Measurements from ENCODE around the gene PPP1R7.

The PPP1R7 gene

DNA sequence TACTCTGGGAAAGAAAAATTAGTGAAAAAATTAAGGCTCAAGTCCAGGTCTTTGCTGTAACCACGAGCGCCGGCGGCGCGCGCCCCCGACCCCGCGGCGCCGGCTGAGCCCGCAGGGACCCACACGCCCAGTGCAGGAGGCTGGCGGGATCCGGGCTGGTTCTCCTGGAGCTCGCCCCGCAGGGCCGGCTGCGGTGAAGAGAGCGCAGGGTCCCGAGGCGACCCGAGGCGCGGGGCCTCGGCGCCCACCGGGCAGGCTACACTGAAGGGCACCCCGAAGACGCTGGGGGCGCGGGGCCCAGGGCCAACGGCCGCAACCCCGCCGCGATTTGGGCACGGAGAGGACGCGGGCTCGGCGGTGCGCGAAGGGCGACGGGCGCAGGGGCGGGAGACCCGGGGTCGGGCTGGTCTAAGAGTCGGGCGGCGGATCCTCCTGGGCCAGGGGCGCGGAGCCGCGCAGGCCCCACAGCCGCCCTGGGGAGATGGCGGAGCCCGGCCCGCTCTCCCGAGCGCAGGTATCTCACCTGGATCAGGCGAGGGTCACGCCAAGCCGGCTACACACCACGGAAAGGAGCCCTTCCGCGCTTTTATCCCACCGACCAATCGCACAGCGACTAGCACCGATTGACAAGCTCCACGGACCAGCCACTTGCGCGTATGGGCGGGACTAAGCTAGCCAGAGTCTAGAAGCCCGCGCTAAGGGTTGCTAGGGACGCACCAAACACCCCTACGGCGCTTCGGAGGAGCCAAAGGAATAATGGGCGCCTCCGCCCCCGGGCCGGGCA lies 1.2 kb upstream of the PPP1R7 start, which contains the start of gene PASK:
Gene PASK (minus strand): TSS at position 582 of the 784 bp plus-strand sequence. CDS start 6,440 bp downstream, outside the sequence.
- Histone ChIP-seq H3K4me1 (ENCODE audit: control insufficient read depth in 5 of 5, insufficient read depth in 5 of 5, low read length in 5 of 5) (peaks cover 8 to 30% (median 25%) of the 10 kb centered on the region in 5 donors), H3K9ac (ENCODE audit: low read length in 5 of 5) (peak within 1 kb of the TSS in 4 of 5 donors; percentile 78 to 88 (median 80)), H3K9me3 (ENCODE audit: control insufficient read depth in 5 of 5, low read length in 5 of 5) (no peaks in the 10 kb centered on the region), H3K4me3 (ENCODE audit: low read depth in 1 of 5, low read length in 5 of 5) (peak within 1 kb of the TSS; percentile 75 to 95 (median 88)), H3K27ac (ENCODE audit: low read depth, low read length) (peak within 1 kb of the TSS; percentile 73), H3K27me3 (ENCODE audit: control insufficient read depth in 5 of 5, insufficient read depth in 4 of 5, low read length in 5 of 5) (peaks cover 0 to 2% (median 0%) of the 10 kb centered on the region in 5 donors), H3K36me3 (ENCODE audit: control insufficient read depth in 5 of 5, insufficient read depth in 5 of 5, low read length in 5 of 5) (peaks cover 0 to 8% (median 4%) of the 10 kb centered on the region in 5 donors)

DNA sequence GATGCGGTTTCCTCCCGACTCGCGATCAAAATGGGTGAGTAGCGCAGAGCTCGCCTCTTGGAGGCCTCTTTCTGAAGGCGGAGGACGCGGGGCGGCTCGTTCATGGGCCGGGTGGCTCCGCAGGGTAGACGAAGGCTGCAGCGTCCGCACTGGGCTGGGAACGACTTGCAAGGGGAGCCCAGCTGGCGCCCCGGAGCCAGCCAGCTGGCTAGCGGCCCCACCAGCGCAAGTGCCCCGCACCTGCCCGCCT lies 667 bp upstream of the PPP1R7 start:
- H3K27ac ChIP-seq (ENCODE audit: low read depth, low read length), result peak overlapping the region; percentile 73
- H3K4me3 ChIP-seq (ENCODE audit: low read depth in 1 of 5, low read length in 5 of 5), result peak overlapping the region; percentile 75 to 95 (median 88)
- H3K27me3 ChIP-seq (ENCODE audit: control insufficient read depth in 5 of 5, insufficient read depth in 4 of 5, low read length in 5 of 5), result peaks cover 0 to 2% (median 0%) of the 10 kb centered on the region in 5 donors
- no peaks in the 10 kb centered on the region for H3K9me3 ChIP-seq (ENCODE audit: control insufficient read depth in 5 of 5, low read length in 5 of 5)
- peak overlapping the region in 4 of 5 donors; percentile 53 to 79 (median 78) for H3K9ac ChIP-seq (ENCODE audit: low read length in 5 of 5)
- peaks cover 0 to 8% (median 4%) of the 10 kb centered on the region in 5 donors for H3K36me3 ChIP-seq (ENCODE audit: control insufficient read depth in 5 of 5, insufficient read depth in 5 of 5, low read length in 5 of 5)
- peaks cover 8 to 30% (median 25%) of the 10 kb centered on the region in 5 donors for H3K4me1 ChIP-seq (ENCODE audit: control insufficient read depth in 5 of 5, insufficient read depth in 5 of 5, low read length in 5 of 5)

DNA sequence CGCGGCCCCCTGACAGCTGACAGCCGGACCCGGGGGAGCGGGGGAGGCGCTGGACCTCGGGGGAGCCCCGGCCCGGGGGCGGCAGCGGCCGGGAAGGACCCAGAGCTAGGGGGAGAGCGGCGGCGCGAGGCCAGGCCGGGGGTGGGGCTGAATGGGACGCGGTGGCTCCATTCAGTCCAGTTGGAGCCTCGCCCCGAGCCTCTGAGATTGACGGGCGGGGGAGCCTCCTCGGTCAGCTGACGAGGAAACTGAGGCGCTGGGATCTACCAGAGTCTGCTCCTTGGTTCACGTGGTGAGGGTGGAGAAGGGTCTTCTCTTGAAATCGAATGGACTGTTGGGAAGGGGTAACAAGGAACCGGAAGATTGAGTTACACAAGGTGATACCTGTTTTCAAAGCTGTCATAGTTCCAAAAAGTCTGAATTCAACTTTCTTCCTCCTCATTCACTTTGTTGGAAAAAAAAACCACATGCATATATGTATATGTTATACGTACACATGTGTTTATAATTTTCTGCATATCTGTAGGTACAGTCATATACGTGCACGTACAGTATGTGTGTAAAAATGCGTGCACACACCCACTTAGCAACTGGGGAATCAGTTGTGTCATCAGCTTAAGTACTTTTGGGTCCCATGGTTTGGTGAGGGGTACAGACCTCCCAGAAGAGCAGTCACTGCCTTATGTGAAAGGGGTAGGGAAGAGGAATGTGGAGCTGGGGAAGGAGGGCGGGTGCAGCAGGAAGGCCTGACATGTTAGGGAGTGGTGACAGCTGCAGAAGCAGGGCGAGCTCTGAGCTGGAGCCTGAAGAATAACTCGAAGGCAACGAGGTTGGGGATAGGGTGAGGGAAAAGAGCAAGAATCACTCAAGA lies 628 bp downstream of the PPP1R7 start:
- Histone ChIP-seq H3K4me3 (ENCODE audit: low read depth in 1 of 5, low read length in 5 of 5) (peak overlapping the region; percentile 75 to 95 (median 88)), H3K27ac (ENCODE audit: low read depth, low read length) (peak overlapping the region; percentile 73), H3K9me3 (ENCODE audit: control insufficient read depth in 5 of 5, low read length in 5 of 5) (no peaks in the 10 kb centered on the region), H3K36me3 (ENCODE audit: control insufficient read depth in 5 of 5, insufficient read depth in 5 of 5, low read length in 5 of 5) (peaks cover 0 to 18% (median 8%) of the 10 kb centered on the region in 5 donors), H3K27me3 (ENCODE audit: control insufficient read depth in 5 of 5, insufficient read depth in 4 of 5, low read length in 5 of 5) (peaks cover 0 to 2% (median 0%) of the 10 kb centered on the region in 5 donors), H3K4me1 (ENCODE audit: control insufficient read depth in 5 of 5, insufficient read depth in 5 of 5, low read length in 5 of 5) (peaks cover 8 to 30% (median 25%) of the 10 kb centered on the region in 5 donors), H3K9ac (ENCODE audit: low read length in 5 of 5) (peak overlapping the region; percentile 39 to 88 (median 78))

DNA sequence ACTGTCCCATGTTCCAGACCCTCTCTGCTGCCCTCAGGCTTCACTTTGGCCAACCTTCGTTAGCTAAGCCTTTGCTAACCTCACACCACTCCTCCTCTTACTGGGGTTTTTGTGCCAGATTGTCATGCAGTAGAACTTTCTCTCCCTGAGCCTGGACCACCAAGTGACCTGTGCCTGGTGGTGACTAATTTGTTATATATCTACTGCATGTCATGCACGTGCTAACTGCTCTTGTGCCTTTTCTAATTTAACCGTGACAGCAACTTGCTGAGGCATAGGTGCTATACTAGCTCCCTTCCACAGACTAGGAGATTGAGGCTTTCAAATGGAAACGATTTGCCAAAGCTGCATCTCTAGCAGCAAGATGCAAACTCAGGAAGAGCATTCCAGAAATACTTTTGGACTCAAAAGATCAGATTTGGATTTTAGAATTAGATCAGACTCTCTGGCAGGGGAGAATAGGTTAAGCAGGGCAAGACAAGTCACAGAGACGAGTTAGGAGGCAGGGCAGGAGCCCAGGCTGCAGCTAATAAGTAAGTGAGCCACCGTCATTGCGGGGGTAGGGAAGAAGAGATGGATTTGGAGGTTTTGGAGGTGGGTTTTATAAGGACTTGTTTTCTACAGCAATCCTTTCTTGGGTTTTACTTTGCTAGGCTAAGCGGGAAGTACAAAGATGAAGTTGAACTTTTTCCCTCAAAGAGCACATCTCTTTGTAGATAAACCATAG lies 1.8 kb downstream of the PPP1R7 start:
- H3K27me3 ChIP-seq (ENCODE audit: control insufficient read depth in 5 of 5, insufficient read depth in 4 of 5, low read length in 5 of 5), result peaks cover 0 to 2% (median 0%) of the 10 kb centered on the region in 5 donors
- H3K4me3 ChIP-seq (ENCODE audit: low read depth in 1 of 5, low read length in 5 of 5), result no peak overlapping the region
- H3K36me3 ChIP-seq (ENCODE audit: control insufficient read depth in 5 of 5, insufficient read depth in 5 of 5, low read length in 5 of 5), result peaks cover 0 to 26% (median 8%) of the 10 kb centered on the region in 5 donors
- no peak overlapping the region for H3K9ac ChIP-seq (ENCODE audit: low read length in 5 of 5)
- H3K9me3 ChIP-seq (ENCODE audit: control insufficient read depth in 5 of 5, low read length in 5 of 5), result no peaks in the 10 kb centered on the region
- no peak overlapping the region for H3K27ac ChIP-seq (ENCODE audit: low read depth, low read length)
- H3K4me1 ChIP-seq (ENCODE audit: control insufficient read depth in 5 of 5, insufficient read depth in 5 of 5, low read length in 5 of 5), result peaks cover 8 to 32% (median 26%) of the 10 kb centered on the region in 5 donors

DNA sequence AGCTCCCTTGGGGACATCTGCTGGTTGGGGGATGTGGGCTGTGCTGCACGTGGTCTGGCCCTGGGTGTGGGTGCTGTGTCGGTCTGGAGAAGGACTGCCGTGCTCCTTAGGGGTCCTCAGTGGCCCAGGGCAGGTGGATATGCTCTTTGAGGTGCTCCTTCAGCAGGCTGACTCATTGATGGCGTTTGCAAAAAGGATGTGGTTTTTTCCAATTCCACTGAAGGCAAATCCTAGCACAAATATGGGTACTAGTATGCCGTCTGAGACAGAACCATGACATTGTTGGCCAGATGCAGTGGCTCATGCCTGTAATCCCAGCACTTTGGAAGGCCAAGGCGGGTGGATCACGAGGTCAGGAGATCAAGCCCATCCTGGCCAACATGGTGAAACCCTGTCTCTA lies 3.3 kb downstream of the PPP1R7 start:
- Histone ChIP-seq H3K36me3 (ENCODE audit: control insufficient read depth in 5 of 5, insufficient read depth in 5 of 5, low read length in 5 of 5) (peaks cover 0 to 41% (median 21%) of the 10 kb centered on the region in 5 donors), H3K27ac (ENCODE audit: low read depth, low read length) (no peak overlapping the region), H3K4me1 (ENCODE audit: control insufficient read depth in 5 of 5, insufficient read depth in 5 of 5, low read length in 5 of 5) (peaks cover 10 to 33% (median 22%) of the 10 kb centered on the region in 5 donors), H3K4me3 (ENCODE audit: low read depth in 1 of 5, low read length in 5 of 5) (no peak overlapping the region), H3K27me3 (ENCODE audit: control insufficient read depth in 5 of 5, insufficient read depth in 4 of 5, low read length in 5 of 5) (no peaks in the 10 kb centered on the region), H3K9me3 (ENCODE audit: control insufficient read depth in 5 of 5, low read length in 5 of 5) (no peaks in the 10 kb centered on the region), H3K9ac (ENCODE audit: low read length in 5 of 5) (no peak overlapping the region)

DNA sequence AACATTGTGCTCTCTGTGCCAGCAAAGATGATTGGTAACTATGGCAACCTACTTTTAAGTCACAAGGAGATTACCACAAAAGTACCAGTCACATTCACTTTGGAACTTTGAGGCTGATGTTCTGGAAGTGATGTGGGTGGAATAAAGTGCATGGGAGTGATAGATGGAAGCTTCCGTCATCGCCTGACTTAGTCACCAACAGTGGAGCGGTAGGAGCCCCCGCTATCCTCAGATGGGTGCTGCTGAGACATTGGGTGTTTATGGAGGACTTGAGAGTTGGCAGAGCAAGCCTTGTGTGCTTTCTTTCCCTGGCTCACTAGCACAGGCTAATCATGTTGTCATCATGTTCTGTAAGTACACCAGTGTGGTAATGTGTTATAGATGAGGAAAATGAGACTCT lies 4.6 kb downstream of the PPP1R7 start:
- peaks cover 10 to 23% (median 15%) of the 10 kb centered on the region in 5 donors for H3K4me1 ChIP-seq (ENCODE audit: control insufficient read depth in 5 of 5, insufficient read depth in 5 of 5, low read length in 5 of 5)
- H3K36me3 ChIP-seq (ENCODE audit: control insufficient read depth in 5 of 5, insufficient read depth in 5 of 5, low read length in 5 of 5), result peaks cover 0 to 53% (median 33%) of the 10 kb centered on the region in 5 donors
- H3K27ac ChIP-seq (ENCODE audit: low read depth, low read length), result no peak overlapping the region

GRCh38 chr2:241155936-241156335 lies 5.7 kb downstream of the PPP1R7 start:
- peaks cover 0 to 59% (median 37%) of the 10 kb centered on the region in 5 donors for H3K36me3 ChIP-seq (ENCODE audit: control insufficient read depth in 5 of 5, insufficient read depth in 5 of 5, low read length in 5 of 5)

More for the DNA sequence above, 4.6 kb downstream of the PPP1R7 start:
- Histone ChIP-seq H3K9ac (ENCODE audit: low read length in 5 of 5) (no peak overlapping the region), H3K9me3 (ENCODE audit: control insufficient read depth in 5 of 5, low read length in 5 of 5) (no peaks in the 10 kb centered on the region), H3K4me3 (ENCODE audit: low read depth in 1 of 5, low read length in 5 of 5) (no peak overlapping the region), H3K27me3 (ENCODE audit: control insufficient read depth in 5 of 5, insufficient read depth in 4 of 5, low read length in 5 of 5) (no peaks in the 10 kb centered on the region)

GRCh38 chr2:241156971-241157441 lies 6.7 kb downstream of the PPP1R7 start:
- no peak overlapping the region for H3K9ac ChIP-seq (ENCODE audit: low read length in 5 of 5)
- no peak overlapping the region for H3K4me3 ChIP-seq (ENCODE audit: low read depth in 1 of 5, low read length in 5 of 5)
- no peaks in the 10 kb centered on the region for H3K27me3 ChIP-seq (ENCODE audit: control insufficient read depth in 5 of 5, insufficient read depth in 4 of 5, low read length in 5 of 5)
- H3K4me1 ChIP-seq (ENCODE audit: control insufficient read depth in 5 of 5, insufficient read depth in 5 of 5, low read length in 5 of 5), result peaks cover 5 to 19% (median 8%) of the 10 kb centered on the region in 5 donors
- H3K27ac ChIP-seq (ENCODE audit: low read depth, low read length), result no peak overlapping the region
- H3K36me3 ChIP-seq (ENCODE audit: control insufficient read depth in 5 of 5, insufficient read depth in 5 of 5, low read length in 5 of 5), result peaks cover 0 to 63% (median 37%) of the 10 kb centered on the region in 5 donors
- H3K9me3 ChIP-seq (ENCODE audit: control insufficient read depth in 5 of 5, low read length in 5 of 5), result no peaks in the 10 kb centered on the region

More at GRCh38 chr2:241155936-241156335, 5.7 kb downstream of the PPP1R7 start:
- H3K9me3 ChIP-seq (ENCODE audit: control insufficient read depth in 5 of 5, low read length in 5 of 5), result no peaks in the 10 kb centered on the region
- H3K27ac ChIP-seq (ENCODE audit: low read depth, low read length), result no peak overlapping the region
- H3K4me3 ChIP-seq (ENCODE audit: low read depth in 1 of 5, low read length in 5 of 5), result no peak overlapping the region
- peaks cover 5 to 18% (median 9%) of the 10 kb centered on the region in 5 donors for H3K4me1 ChIP-seq (ENCODE audit: control insufficient read depth in 5 of 5, insufficient read depth in 5 of 5, low read length in 5 of 5)
- H3K27me3 ChIP-seq (ENCODE audit: control insufficient read depth in 5 of 5, insufficient read depth in 4 of 5, low read length in 5 of 5), result no peaks in the 10 kb centered on the region
- no peak overlapping the region for H3K9ac ChIP-seq (ENCODE audit: low read length in 5 of 5)

DNA sequence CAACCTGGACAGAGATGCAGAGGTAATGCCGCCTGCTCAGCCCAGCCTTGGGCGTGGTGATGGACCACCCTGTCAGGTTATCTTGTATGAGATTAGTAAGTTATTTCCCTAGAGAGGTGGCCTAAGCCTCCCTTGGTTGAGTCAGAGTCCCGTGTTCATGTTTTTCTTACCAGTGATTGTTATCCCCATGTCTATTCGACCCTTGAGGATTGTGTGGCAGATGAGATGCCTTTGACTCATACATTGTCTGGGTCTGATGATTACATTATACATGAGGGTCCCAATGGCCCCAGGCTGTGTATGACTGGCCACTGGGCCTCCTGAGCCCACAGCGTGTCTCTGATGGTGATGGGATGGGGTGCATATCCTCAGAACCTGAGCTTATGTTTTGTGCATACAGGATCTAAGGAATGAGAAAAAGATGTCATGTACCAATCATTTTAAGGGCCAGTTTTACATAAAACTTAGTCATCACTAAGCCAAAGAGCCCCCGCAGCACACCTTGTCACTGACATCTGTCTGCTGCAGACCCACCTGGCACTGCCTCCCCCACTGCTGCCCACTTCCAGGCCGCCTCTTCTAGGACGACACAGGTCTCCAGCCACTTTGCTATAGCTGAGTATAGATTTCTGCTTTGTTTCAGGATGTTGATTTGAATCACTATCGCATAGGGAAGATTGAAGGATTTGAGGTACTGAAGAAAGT lies 7.7 kb downstream of the PPP1R7 start:
- no peaks in the 10 kb centered on the region for H3K9me3 ChIP-seq (ENCODE audit: control insufficient read depth in 5 of 5, low read length in 5 of 5)
- peaks cover 7 to 24% (median 13%) of the 10 kb centered on the region in 5 donors for H3K4me1 ChIP-seq (ENCODE audit: control insufficient read depth in 5 of 5, insufficient read depth in 5 of 5, low read length in 5 of 5)
- H3K4me3 ChIP-seq (ENCODE audit: low read depth in 1 of 5, low read length in 5 of 5), result no peak overlapping the region
- no peaks in the 10 kb centered on the region for H3K27me3 ChIP-seq (ENCODE audit: control insufficient read depth in 5 of 5, insufficient read depth in 4 of 5, low read length in 5 of 5)
- peaks cover 0 to 63% (median 37%) of the 10 kb centered on the region in 5 donors for H3K36me3 ChIP-seq (ENCODE audit: control insufficient read depth in 5 of 5, insufficient read depth in 5 of 5, low read length in 5 of 5)
- no peak overlapping the region for H3K9ac ChIP-seq (ENCODE audit: low read length in 5 of 5)
- no peak overlapping the region for H3K27ac ChIP-seq (ENCODE audit: low read depth, low read length)

Data from subcutaneous abdominal adipose tissue (tissue), 5 donors.